Epithelial cell of alveolus of lung (primary cell): ENCODE measurements around the gene EDC4. TPM values are rescaled to one million over a fixed set of nuclear protein-coding genes. Genes with fewer than 3 reads are reported as not detected.

Experiments used
- total RNA-seq: library from RNA; depleted of rRNA; stranded (reverse); fragments of >200 nt; gene quantifications from 2 replicates; pipeline ENCODE4 v1.2.1, GENCODE V29; 2015

The EDC4 gene
- total RNA-seq: 41.2 and 50.0 TPM in 2 replicates

GRCh38 chr16:67872631-67873434 is at the start of gene EDC4:
Gene EDC4, plus strand, starts transcription at chr16:67873052. Its CDS starts 210 bp downstream, at chr16:67873262.

GRCh38 chr16:67841816-67842508 is 30.9 kb upstream of the EDC4 start, which contains the start of gene THAP11:
Gene THAP11, plus strand, starts transcription at chr16:67842320. Its CDS starts 235 bp downstream, at chr16:67842555.

GRCh38 chr16:67846320-67847063 is 26.4 kb upstream of the EDC4 start, which contains the start of gene NUTF2:
Gene NUTF2, plus strand, starts transcription at chr16:67846933. Its CDS starts 18,198 bp downstream, at chr16:67865131.

GRCh38 chr16:67847064-67847861 is 25.6 kb upstream of the EDC4 start, which contains the start of gene CENPT:
Gene CENPT, minus strand, starts transcription at chr16:67847693. Its CDS starts 13,834 bp downstream, at chr16:67833859.

GRCh38 chr16:67884684-67885083 is 11.8 kb downstream of the EDC4 start, which contains the start of gene NRN1L:
Gene NRN1L, plus strand, starts transcription at chr16:67884885. Its CDS starts 19 bp downstream, at chr16:67884904.

GRCh38 chr16:67892899-67893742 is 20.3 kb downstream of the EDC4 start, which contains the start of gene PSKH1:
Gene PSKH1, plus strand, starts transcription at chr16:67893254. Its CDS starts 15,496 bp downstream, at chr16:67908750.

Other genes starting within 250 kb of the EDC4 start
- gene CARMIL2, start 227.9 kb upstream of the EDC4 start, total RNA-seq: 0.91 and 2.4 TPM in 2 replicates
- 27.3 and 27.9 TPM in 2 replicates for gene ACD, start 212.8 kb upstream of the EDC4 start, total RNA-seq
- gene PARD6A, start 212.1 kb upstream of the EDC4 start, total RNA-seq: 0.16 and 1.7 TPM in 2 replicates
- 12.8 and 26.7 TPM in 2 replicates for gene ENKD1, start 206.3 kb upstream of the EDC4 start, total RNA-seq
- gene C16orf86, start 206.2 kb upstream of the EDC4 start, total RNA-seq: 2.3 and 11.7 TPM in 2 replicates
- gene GFOD2, start 153.7 kb upstream of the EDC4 start, total RNA-seq: 9.3 and 12.3 TPM in 2 replicates
- 5.7 and 6.9 TPM in 2 replicates for gene RANBP10, start 66.5 kb upstream of the EDC4 start, total RNA-seq
- gene TSNAXIP1, start 66.2 kb upstream of the EDC4 start, total RNA-seq: 0.16 and 0.26 TPM in 2 replicates
- gene THAP11, start 30.7 kb upstream of the EDC4 start, total RNA-seq: 35.8 and 51.5 TPM in 2 replicates
- 68.6 and 265 TPM in 2 replicates for gene NUTF2, start 26.1 kb upstream of the EDC4 start, total RNA-seq
- 22.6 and 29.6 TPM in 2 replicates for gene CENPT, start 25.4 kb upstream of the EDC4 start, total RNA-seq
- gene NRN1L, start 11.8 kb downstream of the EDC4 start, total RNA-seq: 0.96 TPM in 1 of 2 replicates, not detected in the other
- 9.4 and 23.6 TPM in 2 replicates for gene PSKH1, start 20.2 kb downstream of the EDC4 start, total RNA-seq
- gene CTRL, start 58.8 kb downstream of the EDC4 start, total RNA-seq: 0.26 and 0.80 TPM in 2 replicates
- gene PSMB10, start 63.8 kb downstream of the EDC4 start, total RNA-seq: 19.2 and 58.4 TPM in 2 replicates
- gene LCAT, start 71.1 kb downstream of the EDC4 start, total RNA-seq: 4.4 and 12.6 TPM in 2 replicates
- 52.0 and 63.9 TPM in 2 replicates for gene SLC12A4, start 95.6 kb downstream of the EDC4 start, total RNA-seq
- not detected in 2 replicates for gene DPEP3, start 107.4 kb downstream of the EDC4 start, total RNA-seq
- gene DPEP2, start 126.4 kb downstream of the EDC4 start, total RNA-seq: not detected in 2 replicates
- gene DPEP2NB, start 142.9 kb downstream of the EDC4 start, total RNA-seq: not detected in 2 replicates
- 9.1 and 9.9 TPM in 2 replicates for gene DDX28, start 150.2 kb downstream of the EDC4 start, total RNA-seq
- gene DUS2, start 150.2 kb downstream of the EDC4 start, total RNA-seq: 13.7 and 16.3 TPM in 2 replicates
- 15.5 and 26.1 TPM in 2 replicates for gene NFATC3, start 212.3 kb downstream of the EDC4 start, total RNA-seq